CD14-positive monocyte (primary cell): ENCODE results near the gene APOC3. TPM values are rescaled to one million over a fixed set of nuclear protein-coding genes. Genes with fewer than 3 reads are reported as not detected.

Experiments
- DNase-seq, 3 donors: peaks; one replicate each; pipeline ENCODE4 v3.0.0-alpha.2; 2011 to 2022
- H2AFZ ChIP-seq: 2 replicates; pipeline ENCODE4 v1.6.0; 2012; ENCODE audit warnings: mild to moderate bottlenecking, low read depth, low read length, inconsistent platforms; ENCODE audit not compliant: insufficient read depth, poor library complexity, severe bottlenecking
- H3K27ac ChIP-seq, 2 donors: 1 replicate in 1 of 2; 2 replicates in 1 of 2; pipeline ENCODE4 v1.5.1; 2012 to 2013; ENCODE audit warnings: low read length in 2 of 2, control low read depth in 1 of 2, inconsistent platforms in 1 of 2, low read depth in 1 of 2, mild to moderate bottlenecking in 1 of 2
- H3K27me3 ChIP-seq, 2 donors: one replicate each; pipeline versions ENCODE4 v1.6.0 to v1.6.1; 2011 to 2013; ENCODE audit warnings: low read length in 2 of 2; ENCODE audit not compliant: control insufficient read depth in 2 of 2, insufficient read depth in 2 of 2
- H3K36me3 ChIP-seq, 2 donors: replicated peaks in 1 of 2; 1 replicate in 1 of 2; 2 replicates in 1 of 2; pipeline versions ENCODE4 v1.5.1 to v1.6.1; 2012 to 2013; ENCODE audit warnings: low read length in 2 of 2, control low read depth in 1 of 2, inconsistent platforms in 1 of 2, mild to moderate bottlenecking in 1 of 2; ENCODE audit not compliant: insufficient read depth in 2 of 2, control insufficient read depth in 1 of 2
- H3K4me1 ChIP-seq, 2 donors: 1 replicate in 1 of 2; 2 replicates in 1 of 2; pipeline versions ENCODE4 v1.5.1 to v1.6.1; 2012 to 2013; ENCODE audit warnings: low read length in 2 of 2, control low read depth in 1 of 2, inconsistent platforms in 1 of 2, mild to moderate bottlenecking in 1 of 2, moderate library complexity in 1 of 2; ENCODE audit not compliant: insufficient read depth in 2 of 2, control insufficient read depth in 1 of 2
- H3K4me2 ChIP-seq: replicated peaks from 2 replicates; pipeline ENCODE3; 2012; ENCODE audit warnings: low read length, moderate library complexity, mild to moderate bottlenecking; ENCODE audit not compliant: poor library complexity, severe bottlenecking; ENCODE audit errors: extremely low read depth
- H3K4me3 ChIP-seq, 3 experiments: fragments of 200-600 bp in 1 of 3; sonication (generic) in 1 of 3; replicated peaks in 1 of 3; 1 replicate in 2 of 3; 2 replicates in 1 of 3; pipeline ENCODE4 v1.5.1; 2011 to 2013; ENCODE audit warnings: low read length in 3 of 3, mild to moderate bottlenecking in 3 of 3, control low read depth in 2 of 3, low read depth in 2 of 3, inconsistent platforms in 1 of 3, moderate library complexity in 1 of 3
- H3K79me2 ChIP-seq: 2 replicates; pipeline ENCODE4 v1.6.0; 2012; ENCODE audit warnings: mild to moderate bottlenecking, control low read depth, inconsistent platforms, low read length, moderate library complexity; ENCODE audit not compliant: insufficient read depth
- H3K9ac ChIP-seq: 2 replicates; pipeline ENCODE4 v1.6.0; 2017; ENCODE audit warnings: low read length, mild to moderate bottlenecking; ENCODE audit not compliant: insufficient read depth, poor library complexity, severe bottlenecking
- H3K9me3 ChIP-seq, 2 donors: replicated peaks in 1 of 2; 1 replicate in 1 of 2; 2 replicates in 1 of 2; pipeline versions ENCODE4 v1.5.1 to v1.6.1; 2012 to 2013; ENCODE audit warnings: low read length in 2 of 2, control low read depth in 1 of 2; ENCODE audit not compliant: control insufficient read depth in 1 of 2, insufficient read depth in 1 of 2
- H4K20me1 ChIP-seq: 2 replicates; pipeline ENCODE4 v1.6.0; 2012; ENCODE audit warnings: mild to moderate bottlenecking, low read length, control low read depth, moderate library complexity; ENCODE audit not compliant: insufficient read depth
- H3K27ac Mint-ChIP-seq, 7 donors: one replicate each; pipeline ENCODE4 v1.8.0; 2020; ENCODE audit warnings: mild to moderate bottlenecking in 7 of 7, mixed read lengths in 7 of 7, moderate library complexity in 6 of 7, inconsistent platforms in 2 of 7
- H3K27me3 Mint-ChIP-seq, 3 donors: one replicate each; pipeline ENCODE4 v1.8.0; 2021 to 2022; ENCODE audit warnings: low read depth in 3 of 3, mild to moderate bottlenecking in 3 of 3, mixed read lengths in 3 of 3, moderate library complexity in 3 of 3, inconsistent platforms in 1 of 3
- H3K36me3 Mint-ChIP-seq, 2 donors: one replicate each; pipeline ENCODE4 v1.8.0; 2020; ENCODE audit warnings: mixed read lengths in 2 of 2, inconsistent platforms in 1 of 2, mild to moderate bottlenecking in 1 of 2
- H3K4me1 Mint-ChIP-seq: one replicate; pipeline ENCODE4 v1.8.0; 2020; ENCODE audit warnings: mild to moderate bottlenecking, mixed read lengths
- H3K4me3 Mint-ChIP-seq, 2 donors: one replicate each; pipeline ENCODE4 v1.8.0; 2020; ENCODE audit warnings: mild to moderate bottlenecking in 2 of 2, mixed read lengths in 2 of 2, moderate library complexity in 1 of 2
- H3K9me3 Mint-ChIP-seq, 7 donors: one replicate each; pipeline ENCODE4 v1.8.0; 2020 to 2022; ENCODE audit warnings: mixed read lengths in 7 of 7, mild to moderate bottlenecking in 6 of 7, moderate library complexity in 6 of 7, inconsistent platforms in 2 of 7
- WGBS: methylation state at CpG from one replicate; pipeline ENCODE4 v1.1.5; 2013; ENCODE audit warnings: missing lambda C conversion rate; ENCODE audit not compliant: insufficient coverage; 5-methylcytosine and 5-hydroxymethylcytosine counted together
- intact Hi-C, 2 donors: fragments of 100-400 bp; cut with micrococcal nuclease; formaldehyde crosslinking; loops; one replicate each; pipeline versions ENCODE4 v1.15.0 to v1.15.1; 2023
- polyA plus RNA-seq, 3 donors: library from polyadenylated mRNA; depleted of rRNA in 1 of 3; unstranded in 2 of 3; stranded (reverse) in 1 of 3; fragments of 300-500 nt in 2 of 3; fragments of >200 nt in 1 of 3; fragmentation: Illumina TruSeq in 2 of 3; gene quantifications; 1 replicate in 2 of 3; 2 replicates in 1 of 3; pipeline ENCODE4 v1.2.3, GENCODE V29; 2012 to 2021
- TF ChIP-seq, protein P1 (sequence below): fragments of 200-600 bp; IDR thresholded peaks from one replicate; pipeline ENCODE4 v1.8.0; 2022; ENCODE audit warnings: antibody characterized with exemption, mild to moderate bottlenecking

Gene APOC3
- polyA plus RNA-seq, 3 donors = not detected

GRCh38 chr11:116796548-116796947 is 33.2 kb upstream of the APOC3 start:
- Mint-ChIP-seq H3K4me3 (no peak overlapping the region), H3K27me3 (peaks cover 0 to 4% (median 3%) of the 10 kb centered on the region in 3 donors), H3K27ac (no peak overlapping the region), H3K4me1 (peaks cover 3% of the 10 kb centered on the region), H3K9me3 (peaks cover 0 to 2% (median 0%) of the 10 kb centered on the region in 7 donors), H3K36me3 (no peaks in the 10 kb centered on the region)
- intact Hi-C loops = loop anchor here in 1 of 2 donors (5.0 kb wide), 1 partner anchor 311 kb away; no protein-coding TSS in a partner anchor
- Histone ChIP-seq H3K27ac (no peak overlapping the region), H4K20me1 (no peaks in the 10 kb centered on the region), H3K79me2 (no peaks in the 10 kb centered on the region), H3K4me3 (no peak overlapping the region), H3K4me2 (no peak overlapping the region), H3K9ac (no peak overlapping the region), H3K9me3 (no peaks in the 10 kb centered on the region), H2AFZ (no peak overlapping the region), H3K27me3 (no peaks in the 10 kb centered on the region), H3K4me1 (peaks cover 1% of the 10 kb centered on the region in 2 donors), H3K36me3 (no peaks in the 10 kb centered on the region)
- WGBS = no CpG with 5 or more reads among the region's 1 CpG
- DNase-seq = no peak
- TF ChIP-seq, protein P1, sequence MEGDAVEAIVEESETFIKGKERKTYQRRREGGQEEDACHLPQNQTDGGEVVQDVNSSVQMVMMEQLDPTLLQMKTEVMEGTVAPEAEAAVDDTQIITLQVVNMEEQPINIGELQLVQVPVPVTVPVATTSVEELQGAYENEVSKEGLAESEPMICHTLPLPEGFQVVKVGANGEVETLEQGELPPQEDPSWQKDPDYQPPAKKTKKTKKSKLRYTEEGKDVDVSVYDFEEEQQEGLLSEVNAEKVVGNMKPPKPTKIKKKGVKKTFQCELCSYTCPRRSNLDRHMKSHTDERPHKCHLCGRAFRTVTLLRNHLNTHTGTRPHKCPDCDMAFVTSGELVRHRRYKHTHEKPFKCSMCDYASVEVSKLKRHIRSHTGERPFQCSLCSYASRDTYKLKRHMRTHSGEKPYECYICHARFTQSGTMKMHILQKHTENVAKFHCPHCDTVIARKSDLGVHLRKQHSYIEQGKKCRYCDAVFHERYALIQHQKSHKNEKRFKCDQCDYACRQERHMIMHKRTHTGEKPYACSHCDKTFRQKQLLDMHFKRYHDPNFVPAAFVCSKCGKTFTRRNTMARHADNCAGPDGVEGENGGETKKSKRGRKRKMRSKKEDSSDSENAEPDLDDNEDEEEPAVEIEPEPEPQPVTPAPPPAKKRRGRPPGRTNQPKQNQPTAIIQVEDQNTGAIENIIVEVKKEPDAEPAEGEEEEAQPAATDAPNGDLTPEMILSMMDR = no peak

DNA sequence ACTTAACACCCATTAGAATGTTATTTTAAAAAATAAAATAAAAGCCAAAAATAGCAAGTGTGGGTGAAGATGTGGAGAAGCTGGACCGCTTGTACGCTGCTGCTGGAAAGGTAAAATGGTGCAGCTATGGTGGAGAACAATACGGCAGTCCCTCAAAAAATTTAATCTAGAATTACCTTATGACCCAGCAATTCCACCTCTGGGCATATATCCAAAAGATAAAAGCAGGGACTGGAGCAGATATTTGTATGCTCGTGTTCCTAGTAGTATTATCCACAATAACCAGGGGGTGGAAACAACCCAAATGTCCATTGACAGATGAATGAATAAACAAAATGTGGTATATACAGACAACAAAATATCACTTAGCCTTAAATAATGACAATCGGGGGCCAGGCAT is 31.9 kb upstream of the APOC3 start:
- peaks cover 2% of the 10 kb centered on the region for H3K4me1 Mint-ChIP-seq
- Histone ChIP-seq H3K79me2 (no peaks in the 10 kb centered on the region), H3K27ac (no peak overlapping the region), H3K4me1 (no peaks in the 10 kb centered on the region), H3K4me2 (no peak overlapping the region), H3K9me3 (no peaks in the 10 kb centered on the region), H3K36me3 (no peaks in the 10 kb centered on the region), H2AFZ (no peak overlapping the region), H3K9ac (no peak overlapping the region), H3K4me3 (no peak overlapping the region), H3K27me3 (no peaks in the 10 kb centered on the region), H4K20me1 (no peaks in the 10 kb centered on the region)
- intact Hi-C loops = loop anchor here in 1 of 2 donors (5.0 kb wide), 1 partner anchor 309 kb away; no protein-coding TSS in a partner anchor
- TF ChIP-seq, protein P1 = no peak
- H3K36me3 Mint-ChIP-seq = no peaks in the 10 kb centered on the region
- peaks cover 0 to 5% (median 0%) of the 10 kb centered on the region in 3 donors for H3K27me3 Mint-ChIP-seq
- no peak for DNase-seq
- WGBS = no CpG with 5 or more reads among the region's 5 CpGs
- H3K9me3 Mint-ChIP-seq = peaks cover 0 to 2% (median 0%) of the 10 kb centered on the region in 7 donors
- H3K27ac Mint-ChIP-seq = no peak overlapping the region
- no peak overlapping the region for H3K4me3 Mint-ChIP-seq
